ENCODE measurements around the gene AKAP13.
A peak's percentile ranks its signal among the peaks of the same experiment; 100 is the strongest.
"Not testable (repeated sequence)": the region's sequence is repeated elsewhere in the genome, so short reads cannot be mapped to it uniquely, and the experiment has no call there.

The AKAP13 gene

GRCh38 chr15:85380217-85380811 lies at the start of gene AKAP13:
AKAP13 (plus strand) TSS chr15:85380603; CDS start chr15:85485721, 105,118 bp downstream.
- peak; percentile 89 for DNase-seq

GRCh38 chr15:85330901-85331588 lies 49.4 kb upstream of the AKAP13 start:
- DNase-seq = peak; percentile 63

- no peak for DNase-seq
Observed at GRCh38 chr15:85331655-85332285, 48.6 kb upstream of the AKAP13 start.

GRCh38 chr15:85333132-85333831 lies 47.1 kb upstream of the AKAP13 start:
- DNase-seq = no peak

- DNase-seq = no peak
Observed at GRCh38 chr15:85334241-85334640, 46.2 kb upstream of the AKAP13 start.

GRCh38 chr15:85335193-85335942 lies 45.0 kb upstream of the AKAP13 start:
- no peak for DNase-seq

- no peak for DNase-seq
Observed at GRCh38 chr15:85336880-85337279, 43.5 kb upstream of the AKAP13 start.

- DNase-seq = no peak
Observed at GRCh38 chr15:85337425-85338074, 42.9 kb upstream of the AKAP13 start.

GRCh38 chr15:85340321-85340665 lies 40.1 kb upstream of the AKAP13 start:
- no peak for DNase-seq

- DNase-seq = no peak
Observed at GRCh38 chr15:85340852-85341251, 39.6 kb upstream of the AKAP13 start.

- not testable (repeated sequence) for DNase-seq
Observed at GRCh38 chr15:85342163-85342562, 38.2 kb upstream of the AKAP13 start.

GRCh38 chr15:85343443-85343842 lies 37.0 kb upstream of the AKAP13 start:
- not testable (repeated sequence) for DNase-seq

- not testable (repeated sequence) for DNase-seq
Observed at GRCh38 chr15:85344241-85344640, 36.2 kb upstream of the AKAP13 start.

GRCh38 chr15:85344653-85345114 lies 35.7 kb upstream of the AKAP13 start:
- DNase-seq = not testable (repeated sequence)

- DNase-seq = not testable (repeated sequence)
Observed at GRCh38 chr15:85345196-85345918, 35.0 kb upstream of the AKAP13 start.

- DNase-seq = not testable (repeated sequence)
Observed at GRCh38 chr15:85346462-85347084, 33.8 kb upstream of the AKAP13 start.

- not testable (repeated sequence) for DNase-seq
Observed at GRCh38 chr15:85347264-85348047, 32.9 kb upstream of the AKAP13 start.

GRCh38 chr15:85348048-85348766 lies 32.2 kb upstream of the AKAP13 start:
- not testable (repeated sequence) for DNase-seq

GRCh38 chr15:85349062-85349461 lies 31.3 kb upstream of the AKAP13 start:
- not testable (repeated sequence) for DNase-seq

Data from activated CD4-positive, alpha-beta T cell treated with anti-CD3 and anti-CD28 coated beads, Interleukin-2, amount 50 U/mL, for 1 hour (primary cell).